ENCODE results near the gene PPM1L. TPM values are rescaled to one million over a fixed set of nuclear protein-coding genes. Genes with fewer than 3 reads are reported as not detected.

The PPM1L gene
- total RNA-seq, 1 experiment from 2014 or later, result 13.2 TPM

- no TSS peak for BruUV-seq (replicated peaks)
- Histone ChIP-seq H2AFZ (ENCODE audit: low read depth, low read length, poor library complexity, severe bottlenecking) (no peak overlapping the region), H3K36me3 (ENCODE audit: control insufficient read depth in 1 of 2, insufficient read depth in 2 of 2, low read length in 2 of 2) (no peaks in the 10 kb centered on the region), H3K9me3 (ENCODE audit: control insufficient read depth in 1 of 2, insufficient read depth in 1 of 2, low read depth in 1 of 2, low read length in 2 of 2) (no peaks in the 10 kb centered on the region), H3K79me2 (ENCODE audit: insufficient read depth, low read length) (no peaks in the 10 kb centered on the region), H3K9me2 (ENCODE audit: insufficient read depth) (no peaks in the 10 kb centered on the region), H3K9ac (ENCODE audit: low read length) (no peak overlapping the region), H3K4me1 (ENCODE audit: control insufficient read depth in 1 of 2, insufficient read depth in 2 of 2, low read length in 2 of 2) (no peaks in the 10 kb centered on the region), H3K4me3 (replicated peaks in 1 of 2; ENCODE audit: low read depth in 1 of 2, low read length in 2 of 2) (no peak overlapping the region), H3K27ac (ENCODE audit: low read depth, low read length) (no peak overlapping the region), H3K27me3 (ENCODE audit: insufficient read depth, low read length) (no peaks in the 10 kb centered on the region), H4K20me1 (ENCODE audit: insufficient read depth) (no peaks in the 10 kb centered on the region), H3K4me2 (ENCODE audit: low read length) (no peak overlapping the region)
- ATAC-seq (no peak), DNase-seq (ENCODE audit: low read depth, low spot score) (no peak)
- ChIA-PET CTCF (no interaction called here), RAD21 (ENCODE audit: low non-redundant PET in 1 of 2, low total read pairs in 2 of 2, uncharacterized antibody in 2 of 2, unreplicated experiment in 2 of 2) (no interaction called here), POLR2A (no interaction called here)
- intact Hi-C loops (cut with micrococcal nuclease), result no loop called here
- TF ChIP-seq FOSL1 (IDR thresholded peaks at IDR 0.05; ENCODE audit: low read depth), result no peak
- no peak for TF ChIP-seq YY1 (IDR thresholded peaks at IDR 0.05; ENCODE audit: extremely low read depth, insufficient replicate concordance, low read depth, low read length)
- TF ChIP-seq TCF7L2 (IDR thresholded peaks at IDR 0.05; ENCODE audit: borderline replicate concordance, extremely low read depth, insufficient read depth, insufficient read length), result no peak
- no peak for TF ChIP-seq ATF3 (IDR thresholded peaks at IDR 0.05)
- no peak for TF ChIP-seq ELF1 (IDR thresholded peaks at IDR 0.05; ENCODE audit: borderline replicate concordance, low read depth)
- no peak for TF ChIP-seq CEBPB (IDR thresholded peaks at IDR 0.05; ENCODE audit: low read depth)
- no peak for TF ChIP-seq RAD21 (IDR thresholded peaks at IDR 0.05; ENCODE audit: low read depth)
- no peak for TF ChIP-seq ZNF274 (IDR thresholded peaks at IDR 0.05; ENCODE audit: low read depth, low read length)
- TF ChIP-seq SIN3A (IDR thresholded peaks at IDR 0.05; ENCODE audit: low read depth), result no peak
- TF ChIP-seq CBX3 (IDR thresholded peaks at IDR 0.05; ENCODE audit: low read depth), result no peak
- TF ChIP-seq MAX (IDR thresholded peaks at IDR 0.05), result no peak
- no peak for TF ChIP-seq SP1 (IDR thresholded peaks at IDR 0.05; ENCODE audit: low read depth)
- no peak for TF ChIP-seq ZBTB33 (IDR thresholded peaks at IDR 0.05; ENCODE audit: extremely low read depth, insufficient replicate concordance, low read length)
- TF ChIP-seq ZFX (IDR thresholded peaks at IDR 0.05), result no peak
- TF ChIP-seq POLR2AphosphoS5 (IDR thresholded peaks at IDR 0.05; ENCODE audit: low read depth, low read length), result no peak
- no peak for TF ChIP-seq CTCF (IDR thresholded peaks at IDR 0.05 in 2 of 3, conservative IDR thresholded peaks at IDR 0.05 in 1 of 3; ENCODE audit: borderline replicate concordance in 1 of 3, insufficient read depth in 1 of 3, low read depth in 2 of 3, low read length in 2 of 3)
- no peak for TF ChIP-seq SRF (IDR thresholded peaks at IDR 0.05; ENCODE audit: low read depth)
- TF ChIP-seq JUND (IDR thresholded peaks at IDR 0.05), result no peak
- TF ChIP-seq EZH2phosphoT487 (IDR thresholded peaks at IDR 0.05; ENCODE audit: borderline replicate concordance), result no peak
Measured at GRCh38 chr3:161049683-161050248, 293.7 kb downstream of the PPM1L start.

All from HCT116 (cell line).